Measurements from ENCODE around the gene SPOP. TPM values are rescaled to one million over a fixed set of nuclear protein-coding genes. Genes with fewer than 3 reads are reported as not detected.
"Not testable (repeated sequence)": the region's sequence is repeated elsewhere in the genome, so short reads cannot be mapped to it uniquely, and the experiment has no call there.

SPOP gene
- polyA plus RNA-seq, 1 donor = 70.9 TPM

DNA sequence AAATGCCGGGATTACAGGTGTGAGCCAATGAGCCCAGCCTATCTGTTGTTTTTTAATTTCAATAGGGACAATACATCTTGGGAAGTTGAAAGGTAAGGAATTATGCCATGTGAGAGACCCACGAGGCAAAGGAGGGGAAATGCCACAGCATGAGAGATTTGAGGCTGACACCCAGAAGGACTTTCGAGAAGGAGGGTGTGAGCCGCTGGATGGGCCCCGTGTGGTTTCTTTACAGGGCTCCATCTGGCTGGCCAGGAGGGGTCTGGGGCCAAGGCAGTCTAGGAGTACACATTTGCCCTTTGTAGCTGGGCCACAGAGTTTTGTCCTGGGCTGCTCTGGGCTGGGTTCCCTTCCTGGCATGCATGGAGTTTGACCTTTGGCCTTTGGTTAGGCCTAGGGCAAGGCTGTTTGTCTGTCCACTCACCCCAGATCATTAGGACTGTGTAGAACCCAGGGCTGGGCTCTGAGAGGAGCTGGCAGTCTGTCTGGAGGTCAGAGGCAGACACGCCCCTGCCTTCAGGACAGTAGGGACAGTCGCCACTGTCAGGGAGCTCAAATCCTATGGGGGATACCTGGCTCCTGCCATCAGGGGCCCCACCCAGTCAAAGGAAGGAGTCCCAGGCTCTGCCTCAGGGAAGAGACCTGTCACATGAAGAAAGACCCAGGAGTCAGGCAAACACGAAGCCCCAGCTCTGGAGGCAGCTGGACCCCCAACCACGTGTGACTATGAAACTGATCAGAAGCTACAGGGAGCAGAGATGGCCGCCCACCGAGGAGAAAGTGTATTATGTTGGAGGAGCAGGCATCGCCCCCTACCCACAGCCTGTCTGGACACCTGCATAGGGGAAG is 126.5 kb downstream of the SPOP start:
- no peak for DNase-seq

DNA sequence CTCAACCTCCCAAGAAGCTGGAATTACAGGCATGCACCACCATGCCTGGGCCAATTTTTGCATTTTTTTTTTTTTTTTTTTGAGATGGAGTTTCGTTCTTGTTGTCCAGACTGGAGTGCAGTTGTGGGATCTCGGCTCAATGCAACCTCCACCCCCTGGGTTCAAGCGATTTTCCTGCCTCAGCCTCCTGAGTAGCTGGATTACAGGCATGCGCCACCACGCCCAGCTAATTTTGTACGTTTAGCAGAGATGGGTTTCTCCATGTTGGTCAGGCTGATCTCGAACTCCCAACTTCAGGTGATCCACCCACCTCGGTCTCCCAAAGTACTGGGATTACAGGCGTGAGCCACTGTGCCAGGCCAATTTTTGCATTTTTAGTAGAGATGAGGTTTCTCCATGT is 127.1 kb downstream of the SPOP start:
- DNase-seq = not testable (repeated sequence)

DNA sequence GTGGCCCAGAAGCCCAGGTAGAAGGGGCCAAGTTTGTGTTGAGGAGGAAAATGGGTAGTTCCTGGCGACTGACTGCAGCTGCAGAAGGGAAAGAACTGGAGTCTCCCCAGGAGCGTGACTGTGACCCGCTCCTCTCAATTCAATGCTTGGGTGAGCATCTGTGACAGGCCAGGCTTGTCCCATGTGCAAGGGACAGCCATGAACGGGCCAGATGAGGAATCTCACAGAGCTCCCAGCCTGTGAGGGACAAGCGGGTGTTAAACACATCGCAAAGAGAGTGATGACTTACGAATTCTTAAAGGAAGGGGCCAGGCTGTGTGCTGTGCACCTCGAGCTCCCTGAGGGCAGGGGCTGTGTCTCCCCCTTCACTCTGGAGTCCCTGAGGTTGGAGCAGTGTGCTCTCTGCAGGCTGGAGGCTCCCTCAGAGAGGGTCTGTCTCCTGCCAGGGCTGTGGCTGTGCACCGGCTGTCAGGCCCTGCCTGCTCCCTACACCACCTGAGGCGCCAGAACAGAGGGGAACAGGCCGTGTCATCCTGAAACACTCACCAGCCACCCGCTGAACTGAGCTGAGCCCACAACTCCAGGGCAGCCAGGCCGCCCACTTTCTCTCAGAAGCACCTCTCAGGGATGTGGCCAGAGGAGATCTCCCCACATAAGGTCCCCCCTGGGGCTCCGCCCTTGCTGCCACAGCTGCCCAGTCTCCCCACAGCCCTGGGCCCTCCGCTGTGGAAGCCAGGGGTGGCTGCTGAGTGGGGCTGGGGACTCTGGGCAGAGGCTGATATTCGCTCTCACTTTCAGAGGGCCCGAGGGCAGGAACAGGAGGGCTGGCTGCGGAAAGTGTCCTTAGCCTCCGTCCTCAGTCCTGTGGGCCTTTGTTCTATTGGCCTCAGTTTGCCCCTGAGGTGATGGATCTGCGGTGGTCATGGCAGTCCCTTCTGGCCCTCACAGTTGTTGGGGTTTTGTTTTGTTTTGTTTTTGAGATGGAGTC is 127.9 kb downstream of the SPOP start:
- no peak for DNase-seq

DNA sequence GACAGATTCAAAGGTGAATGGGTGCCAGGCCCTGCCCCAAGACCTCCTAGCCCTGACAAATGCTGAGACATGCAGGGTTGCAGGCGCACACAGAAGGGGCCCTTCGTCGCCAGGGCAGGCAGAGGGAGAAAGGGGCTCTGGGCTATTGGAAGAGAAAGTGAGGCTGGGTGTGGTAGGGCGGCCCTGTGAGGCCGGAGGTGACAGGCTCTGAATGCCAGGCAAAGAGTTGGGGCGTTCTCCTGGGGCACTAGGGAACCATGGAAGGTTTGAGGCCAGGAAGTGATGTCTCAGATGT is 128.6 kb downstream of the SPOP start:
- no peak for DNase-seq

Other genes starting within 250 kb of the SPOP start
- 2.9 TPM for gene NGFR, start 182.8 kb downstream of the SPOP start, polyA plus RNA-seq (ENCODE audit: insufficient read length)
- gene NXPH3, start 102.2 kb downstream of the SPOP start, polyA plus RNA-seq (ENCODE audit: insufficient read length) = 0.76 TPM
- gene SLC35B1, start 29.9 kb upstream of the SPOP start, polyA plus RNA-seq (ENCODE audit: insufficient read length) = 83.3 TPM
- 17.3 TPM for gene FAM117A, start 86.0 kb upstream of the SPOP start, polyA plus RNA-seq (ENCODE audit: insufficient read length)
- 58.3 TPM for gene KAT7, start 110.6 kb upstream of the SPOP start, polyA plus RNA-seq (ENCODE audit: insufficient read length)
- gene TAC4, start 170.0 kb upstream of the SPOP start, polyA plus RNA-seq (ENCODE audit: insufficient read length) = 0.67 TPM